ENCODE measurements around the gene YTHDC1.
"Not testable (repeated sequence)": the region's sequence is repeated elsewhere in the genome, so short reads cannot be mapped to it uniquely, and the experiment has no call there.

Gene YTHDC1

DNA sequence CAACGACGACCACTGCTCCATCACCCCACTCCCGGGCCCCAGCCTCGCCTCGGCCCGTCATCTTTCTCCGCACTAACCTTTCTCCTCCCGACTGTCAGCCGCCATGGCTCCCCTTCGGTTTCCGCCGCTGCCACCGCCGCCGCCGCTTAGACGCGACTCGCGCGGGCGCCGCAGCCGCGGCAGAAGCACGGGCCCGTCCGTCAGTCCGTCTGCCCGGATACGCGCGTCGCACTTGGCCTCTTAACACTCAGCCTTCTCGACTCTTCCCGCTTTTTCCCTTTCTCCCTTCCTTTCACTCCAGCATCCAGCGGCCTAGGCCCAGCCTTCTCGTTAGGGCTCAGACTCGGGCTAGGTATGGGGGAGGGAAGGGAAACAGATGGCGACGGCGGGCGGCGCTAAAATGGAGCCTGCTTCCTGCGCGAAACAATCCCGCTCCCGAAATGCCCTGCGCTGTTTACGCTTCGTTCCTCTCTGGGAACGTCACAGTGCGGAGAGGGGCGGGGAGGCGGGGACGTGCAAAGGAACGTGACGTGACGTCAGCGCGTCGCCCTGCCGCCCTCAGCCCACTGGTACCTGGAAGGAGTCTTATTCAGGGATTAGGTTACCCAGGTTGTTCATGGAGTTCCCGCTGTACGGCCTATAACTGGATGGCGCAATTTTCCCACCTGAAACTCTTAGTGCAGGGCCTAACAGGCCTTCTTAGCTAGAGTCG lies at the start of gene YTHDC1:
YTHDC1 (minus strand) TSS at position 442 of the 712 bp plus-strand sequence; CDS start at position 105, 337 bp downstream.
- H3K27ac ChIP-seq: peak within 1 kb of the TSS; percentile 95
- H3K9me3 ChIP-seq (ENCODE audit: low read depth, low read length): no peaks in the 10 kb centered on the region
- peak within 1 kb of the TSS; percentile 88 for H3K4me3 ChIP-seq
- H3K36me3 ChIP-seq (ENCODE audit: insufficient read depth, low read length): peaks cover 28% of the 10 kb centered on the region
- DNase-seq (ENCODE audit: low read depth, low spot score): peak; percentile 74
- TF ChIP-seq FOXP2 (optimal IDR thresholded peaks at IDR 0.05; ENCODE audit: control extremely low read depth, extremely low read length, insufficient read depth): peak; percentile 99
- no peak for TF ChIP-seq EZH2 (IDR thresholded peaks at IDR 0.05)
- peak; percentile 90 for TF ChIP-seq POLR2AphosphoS5 (IDR thresholded peaks at IDR 0.05; ENCODE audit: borderline replicate concordance, low read depth, low read length)
- peak within 1 kb of the TSS; percentile 99 for H3K9ac ChIP-seq (ENCODE audit: insufficient read length)

DNA sequence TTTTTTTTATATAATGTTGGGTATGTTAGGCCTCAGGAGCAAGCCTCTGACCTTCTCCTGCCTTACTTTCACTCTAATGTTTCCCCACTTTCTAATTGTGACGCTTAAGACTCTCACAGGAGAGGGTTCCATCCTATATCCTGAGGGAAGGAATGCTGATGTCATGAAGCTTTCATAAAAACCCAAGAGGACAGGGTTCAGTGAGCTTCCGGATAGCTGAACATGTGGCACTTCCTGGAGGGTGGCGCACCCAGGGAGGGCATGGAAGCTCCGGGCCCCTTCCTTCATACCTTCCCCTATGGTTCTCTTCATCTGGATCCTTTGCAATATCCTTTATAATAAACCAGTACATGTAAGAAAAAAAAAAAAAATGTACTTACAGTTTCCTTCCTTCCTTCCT lies 49.4 kb upstream of the YTHDC1 start:
- Histone ChIP-seq H3K27ac (peak overlapping the region; percentile 99), H3K4me3 (peak overlapping the region; percentile 60), H3K9ac (ENCODE audit: insufficient read length) (peak overlapping the region; percentile 63), H3K9me3 (ENCODE audit: low read depth, low read length) (no peaks in the 10 kb centered on the region), H3K36me3 (ENCODE audit: insufficient read depth, low read length) (no peaks in the 10 kb centered on the region)
- peak; percentile 83 for DNase-seq (ENCODE audit: low read depth, low spot score)
- TF ChIP-seq FOXP2 (optimal IDR thresholded peaks at IDR 0.05; ENCODE audit: control extremely low read depth, extremely low read length, insufficient read depth) (no peak), POLR2AphosphoS5 (IDR thresholded peaks at IDR 0.05; ENCODE audit: borderline replicate concordance, low read depth, low read length) (no peak), EZH2 (IDR thresholded peaks at IDR 0.05) (no peak)

DNA sequence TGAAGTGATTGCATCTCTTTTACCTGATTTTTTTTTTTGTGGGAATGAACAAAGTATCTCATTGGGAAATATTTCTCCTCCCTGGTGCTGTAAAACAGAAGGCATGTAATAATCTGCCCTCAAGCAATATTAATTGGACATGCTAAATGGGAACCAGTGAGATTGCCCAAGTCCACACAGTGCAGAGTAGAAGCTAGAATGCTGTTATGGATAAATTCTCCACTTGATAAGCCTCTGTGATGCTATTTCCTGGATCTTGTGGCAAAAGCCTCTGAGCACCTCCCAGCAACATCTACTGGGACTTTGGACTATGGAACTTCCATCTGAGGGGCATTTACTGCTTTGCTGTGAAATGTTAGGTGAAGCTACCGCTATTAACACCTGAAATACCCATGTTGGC lies 46.9 kb upstream of the YTHDC1 start:
- Histone ChIP-seq H3K27ac (peak overlapping the region; percentile 99), H3K36me3 (ENCODE audit: insufficient read depth, low read length) (no peaks in the 10 kb centered on the region), H3K4me3 (no peak overlapping the region; the same call in 1 of the 2 replicates), H3K9me3 (ENCODE audit: low read depth, low read length) (no peaks in the 10 kb centered on the region), H3K9ac (ENCODE audit: insufficient read length) (no peak overlapping the region)
- peak; percentile 66 for DNase-seq (ENCODE audit: low read depth, low spot score)
- TF ChIP-seq POLR2AphosphoS5 (IDR thresholded peaks at IDR 0.05; ENCODE audit: borderline replicate concordance, low read depth, low read length): no peak
- no peak for TF ChIP-seq EZH2 (IDR thresholded peaks at IDR 0.05)
- no peak for TF ChIP-seq FOXP2 (optimal IDR thresholded peaks at IDR 0.05; ENCODE audit: control extremely low read depth, extremely low read length, insufficient read depth)

DNA sequence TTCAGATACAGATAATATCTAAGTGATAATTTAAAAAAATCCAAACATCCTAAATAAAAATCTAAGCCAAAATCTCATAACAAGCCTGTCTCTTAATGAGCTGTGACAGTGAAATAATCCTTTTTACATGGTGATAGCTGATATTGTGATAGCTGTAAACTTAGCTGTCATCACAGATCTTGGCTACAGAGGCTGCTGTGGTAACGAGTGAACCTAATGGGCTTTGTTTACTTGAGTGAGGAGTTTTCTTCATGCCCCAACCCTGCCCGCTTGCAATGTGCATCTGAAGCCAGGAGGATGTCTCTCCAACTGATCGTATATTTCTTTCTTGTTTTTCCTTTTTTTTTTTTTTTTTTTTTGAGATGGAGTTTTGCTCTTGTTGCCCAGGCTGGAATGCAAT lies 41.5 kb upstream of the YTHDC1 start:
- DNase-seq (ENCODE audit: low read depth, low spot score): no peak
- no peaks in the 10 kb centered on the region for H3K9me3 ChIP-seq (ENCODE audit: low read depth, low read length)
- no peaks in the 10 kb centered on the region for H3K36me3 ChIP-seq (ENCODE audit: insufficient read depth, low read length)
- TF ChIP-seq FOXP2 (optimal IDR thresholded peaks at IDR 0.05; ENCODE audit: control extremely low read depth, extremely low read length, insufficient read depth) (no peak), EZH2 (IDR thresholded peaks at IDR 0.05) (no peak), POLR2AphosphoS5 (IDR thresholded peaks at IDR 0.05; ENCODE audit: borderline replicate concordance, low read depth, low read length) (no peak)
- no peak overlapping the region for H3K27ac ChIP-seq
- no peak overlapping the region for H3K9ac ChIP-seq (ENCODE audit: insufficient read length)
- no peak overlapping the region for H3K4me3 ChIP-seq

DNA sequence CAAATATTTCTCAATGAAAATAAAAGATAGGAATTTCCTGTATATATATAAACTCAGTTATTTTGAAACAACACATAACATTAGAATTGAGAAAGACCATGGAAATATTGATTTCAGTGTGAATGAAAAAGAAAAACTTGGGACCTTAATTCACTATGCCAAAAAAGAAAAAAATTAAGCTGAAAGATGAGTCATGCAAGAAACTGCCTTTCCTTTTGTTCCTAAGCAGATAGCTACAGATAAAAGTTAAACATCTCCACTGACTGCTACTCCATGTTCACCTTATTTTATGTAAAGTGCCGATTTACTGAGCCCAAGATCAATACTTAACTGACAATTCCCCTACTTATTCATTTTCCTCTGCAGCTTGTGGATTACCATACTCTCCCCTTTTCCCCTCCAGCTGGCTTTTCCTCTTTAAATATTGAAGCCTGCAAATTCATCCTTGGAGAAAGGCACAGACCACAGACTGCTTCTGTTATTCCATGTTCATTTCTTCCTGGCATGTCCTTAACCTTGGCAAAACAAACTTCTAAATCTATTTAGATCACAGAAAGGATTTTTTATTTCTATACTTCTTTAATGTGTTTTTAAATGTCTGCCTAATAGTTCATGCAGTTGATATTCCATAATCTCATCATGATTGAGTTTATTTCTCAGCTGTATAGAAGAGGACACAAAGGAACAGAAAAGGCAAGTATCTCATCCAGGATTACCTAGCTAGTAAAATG lies 40.5 kb upstream of the YTHDC1 start:
- Histone ChIP-seq H3K4me3 (peak overlapping the region; percentile 31), H3K27ac (peak overlapping the region; percentile 69), H3K9me3 (ENCODE audit: low read depth, low read length) (no peaks in the 10 kb centered on the region), H3K9ac (ENCODE audit: insufficient read length) (peak overlapping the region; percentile 17), H3K36me3 (ENCODE audit: insufficient read depth, low read length) (no peaks in the 10 kb centered on the region)
- TF ChIP-seq FOXP2 (optimal IDR thresholded peaks at IDR 0.05; ENCODE audit: control extremely low read depth, extremely low read length, insufficient read depth): no peak
- no peak for TF ChIP-seq EZH2 (IDR thresholded peaks at IDR 0.05)
- no peak for TF ChIP-seq POLR2AphosphoS5 (IDR thresholded peaks at IDR 0.05; ENCODE audit: borderline replicate concordance, low read depth, low read length)
- DNase-seq (ENCODE audit: low read depth, low spot score): no peak

DNA sequence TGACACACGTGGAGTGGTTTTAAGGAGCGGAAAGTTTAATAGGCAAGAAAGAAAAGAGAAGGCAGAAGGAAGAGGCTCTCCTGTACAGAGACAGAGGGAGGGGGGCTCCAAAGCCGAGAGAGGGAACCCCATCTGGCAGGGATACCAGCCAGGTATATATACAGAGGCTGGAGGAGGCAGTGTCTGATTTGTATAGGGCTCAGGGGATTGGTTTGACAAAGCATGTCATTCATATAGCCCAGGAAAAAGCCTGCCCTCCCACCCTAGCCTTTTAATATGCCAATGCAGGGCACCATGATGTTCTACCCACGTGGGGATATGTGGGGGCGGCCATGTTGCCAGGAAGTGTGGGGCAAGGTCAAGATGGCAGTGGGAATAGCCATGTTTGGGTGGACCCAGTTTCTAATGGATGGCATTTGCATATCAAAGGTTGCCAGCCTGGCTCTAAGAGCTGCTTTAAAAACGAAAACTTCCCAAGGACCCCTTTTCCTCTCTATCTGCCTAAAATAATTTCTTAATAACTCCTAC lies 39.6 kb upstream of the YTHDC1 start:
- H3K9me3 ChIP-seq (ENCODE audit: low read depth, low read length); H3K36me3 ChIP-seq (ENCODE audit: insufficient read depth, low read length); H3K9ac ChIP-seq (ENCODE audit: insufficient read length); H3K4me3 ChIP-seq; DNase-seq (ENCODE audit: low read depth, low spot score): not testable (repeated sequence)
- peak overlapping the region; percentile 69 for H3K27ac ChIP-seq

DNA sequence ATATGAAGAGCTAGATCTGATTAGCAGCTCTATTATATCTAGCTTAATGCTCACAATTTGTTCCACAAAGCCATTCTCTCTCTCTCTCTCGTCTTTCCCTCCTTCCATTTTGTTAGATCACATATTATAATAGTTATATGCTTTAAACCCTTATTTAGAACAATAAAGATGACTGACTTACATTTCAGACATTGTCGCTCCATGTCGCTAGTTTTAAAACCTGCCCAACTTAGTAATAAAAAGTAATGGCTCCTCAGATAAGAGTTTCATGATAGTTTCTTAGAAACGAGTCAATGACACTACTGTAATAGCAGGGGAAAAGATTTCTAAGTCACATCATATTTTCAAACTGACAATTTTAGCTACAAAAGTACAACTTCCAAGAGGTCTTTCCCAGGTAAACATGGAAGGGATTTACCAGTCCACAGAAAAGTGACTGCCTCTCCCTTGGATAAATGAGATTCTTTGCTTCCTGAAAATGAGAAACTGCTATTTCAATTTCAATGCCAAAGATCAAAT lies 38.5 kb upstream of the YTHDC1 start:
- no peaks in the 10 kb centered on the region for H3K36me3 ChIP-seq (ENCODE audit: insufficient read depth, low read length)
- no peak overlapping the region for H3K9ac ChIP-seq (ENCODE audit: insufficient read length)
- TF ChIP-seq EZH2 (IDR thresholded peaks at IDR 0.05): no peak
- no peak for TF ChIP-seq POLR2AphosphoS5 (IDR thresholded peaks at IDR 0.05; ENCODE audit: borderline replicate concordance, low read depth, low read length)
- no peak for TF ChIP-seq FOXP2 (optimal IDR thresholded peaks at IDR 0.05; ENCODE audit: control extremely low read depth, extremely low read length, insufficient read depth)

DNA sequence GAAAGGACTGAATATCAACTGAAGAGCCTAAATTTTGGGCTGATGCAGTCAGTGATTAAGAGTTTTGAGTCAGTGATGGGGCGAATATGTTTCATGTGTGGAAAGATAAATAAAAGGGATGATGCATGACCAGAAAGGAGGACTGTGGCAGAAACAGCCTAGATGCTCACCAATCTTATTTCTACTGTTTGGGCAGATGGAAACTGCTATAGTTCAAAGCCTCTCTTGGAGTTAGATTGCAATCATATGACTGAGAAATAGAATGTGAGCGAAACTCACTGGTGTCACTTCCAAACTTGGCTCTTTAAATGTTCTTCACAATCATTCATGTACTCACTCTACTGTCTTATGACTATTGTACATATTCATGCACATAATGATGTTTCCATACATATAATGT lies 35.4 kb upstream of the YTHDC1 start:
- no peak for DNase-seq (ENCODE audit: low read depth, low spot score)
- Histone ChIP-seq H3K36me3 (ENCODE audit: insufficient read depth, low read length) (no peaks in the 10 kb centered on the region), H3K9me3 (ENCODE audit: low read depth, low read length) (no peaks in the 10 kb centered on the region), H3K27ac (no peak overlapping the region), H3K9ac (ENCODE audit: insufficient read length) (no peak overlapping the region), H3K4me3 (no peak overlapping the region)
- TF ChIP-seq EZH2 (IDR thresholded peaks at IDR 0.05) (no peak), FOXP2 (optimal IDR thresholded peaks at IDR 0.05; ENCODE audit: control extremely low read depth, extremely low read length, insufficient read depth) (no peak), POLR2AphosphoS5 (IDR thresholded peaks at IDR 0.05; ENCODE audit: borderline replicate concordance, low read depth, low read length) (no peak)

More for the DNA sequence above, 38.5 kb upstream of the YTHDC1 start:
- no peaks in the 10 kb centered on the region for H3K9me3 ChIP-seq (ENCODE audit: low read depth, low read length)
- no peak for DNase-seq (ENCODE audit: low read depth, low spot score)
- peak overlapping the region; percentile 10; the same call in 1 of the 2 replicates for H3K27ac ChIP-seq
- no peak overlapping the region for H3K4me3 ChIP-seq
